OCI-LY1 (cell line): Measurements from ENCODE around the gene COL25A1.

Source experiments
- H2AFZ ChIP-seq: fragments of 200-600 bp; sonication (generic), shearing (Covaris generic); 2 replicates; pipeline ENCODE4 v1.6.0; 2014; ENCODE audit warnings: antibody characterized with exemption, mild to moderate bottlenecking, low read length
- H3F3A ChIP-seq: fragments of 200-600 bp; sonication (generic), shearing (Covaris generic); 2 replicates; pipeline ENCODE4 v1.6.0; 2014; ENCODE audit warnings: mild to moderate bottlenecking, antibody characterized with exemption, low read length, moderate library complexity; ENCODE audit not compliant: insufficient read depth
- H3K27ac ChIP-seq: fragments of 200-600 bp; sonication (generic); 2 replicates; pipeline ENCODE4 v1.5.1; 2014; ENCODE audit warnings: low read length, mixed run types, mild to moderate bottlenecking, low read depth; ENCODE audit not compliant: poor library complexity, severe bottlenecking
- H3K27me3 ChIP-seq: fragments of 200-600 bp; sonication (generic); 2 replicates; pipeline ENCODE4 v1.6.0; 2014; ENCODE audit warnings: antibody characterized with exemption, mild to moderate bottlenecking, low read length, moderate library complexity; ENCODE audit not compliant: insufficient read depth
- H3K36me3 ChIP-seq: fragments of 200-600 bp; sonication (generic); 2 replicates; pipeline ENCODE4 v1.6.1; 2014; ENCODE audit warnings: mild to moderate bottlenecking, antibody characterized with exemption, low read length, moderate library complexity, mixed read lengths; ENCODE audit not compliant: insufficient read depth
- H3K4me1 ChIP-seq: fragments of 200-600 bp; sonication (generic); 2 replicates; pipeline ENCODE4 v1.5.1; 2014; ENCODE audit warnings: mild to moderate bottlenecking, low read length, moderate library complexity; ENCODE audit not compliant: insufficient read depth, severe bottlenecking
- H3K4me2 ChIP-seq: fragments of 200-600 bp; sonication (generic), shearing (Covaris generic); 2 replicates; pipeline ENCODE4 v1.6.1; 2014; ENCODE audit warnings: low read length
- H3K4me3 ChIP-seq: fragments of 200-600 bp; sonication (generic); 2 replicates; pipeline ENCODE4 v1.5.1; 2014; ENCODE audit warnings: low read length, low read depth, mild to moderate bottlenecking, mixed read lengths; ENCODE audit not compliant: poor library complexity, severe bottlenecking
- H3K79me2 ChIP-seq: fragments of 200-600 bp; shearing (Covaris generic); 2 replicates; pipeline ENCODE4 v1.6.1; 2016; ENCODE audit warnings: mixed run types, low read length, mixed read lengths; ENCODE audit not compliant: insufficient read depth
- H3K9ac ChIP-seq: fragments of 200-600 bp; sonication (generic), shearing (Covaris generic); 2 replicates; pipeline ENCODE4 v1.6.1; 2014; ENCODE audit warnings: mild to moderate bottlenecking, low read length, mixed read lengths
- H3K9me2 ChIP-seq: fragments of 200-600 bp; sonication (generic), shearing (Covaris generic); 2 replicates; pipeline ENCODE4 v1.6.1; 2014; ENCODE audit warnings: low read depth, mild to moderate bottlenecking, low read length, mixed read lengths
- H3K9me3 ChIP-seq: fragments of 200-600 bp; shearing (Covaris generic); 2 replicates; pipeline ENCODE4 v1.6.1; 2014; ENCODE audit warnings: low read length, mixed read lengths
- H4K20me1 ChIP-seq: fragments of 200-600 bp; sonication (generic), shearing (Covaris generic); 2 replicates; pipeline ENCODE4 v1.6.0; 2016; ENCODE audit warnings: mild to moderate bottlenecking, low read length; ENCODE audit not compliant: insufficient read depth
- CTCF ChIP-seq: fragments of 200-600 bp; sonication (generic), shearing (Covaris generic); IDR thresholded peaks from 2 replicates; pipeline ENCODE4 v1.5.1; 2017; ENCODE audit warnings: mild to moderate bottlenecking, antibody characterized with exemption, low read length, moderate library complexity, mixed read lengths
- EZH2 ChIP-seq: fragments of 200-600 bp; sonication (generic), shearing (Covaris generic); IDR thresholded peaks from 2 replicates; pipeline ENCODE4 v1.8.0; 2017; ENCODE audit warnings: borderline replicate concordance, mixed run types, mild to moderate bottlenecking, antibody characterized with exemption, low read length, moderate library complexity, mixed read lengths

Gene COL25A1

GRCh38 chr4:108787106-108787505 lies 515.4 kb downstream of the COL25A1 start:
- H3K9ac ChIP-seq, result no peak overlapping the region
- no peak overlapping the region for H2AFZ ChIP-seq
- no peak overlapping the region for H3K4me3 ChIP-seq
- H3K9me2 ChIP-seq, result no peaks in the 10 kb centered on the region
- H3K36me3 ChIP-seq, result no peaks in the 10 kb centered on the region
- no peaks in the 10 kb centered on the region for H3K4me1 ChIP-seq
- H3K79me2 ChIP-seq, result no peaks in the 10 kb centered on the region
- H3K27ac ChIP-seq, result no peak overlapping the region
- no peak overlapping the region for H3K4me2 ChIP-seq
- no peaks in the 10 kb centered on the region for H3F3A ChIP-seq
- no peak for TF ChIP-seq EZH2
- no peak for TF ChIP-seq CTCF
- no peaks in the 10 kb centered on the region for H3K9me3 ChIP-seq
- no peaks in the 10 kb centered on the region for H4K20me1 ChIP-seq
- H3K27me3 ChIP-seq, result no peaks in the 10 kb centered on the region

GRCh38 chr4:108786351-108786750 lies 516.1 kb downstream of the COL25A1 start:
- Histone ChIP-seq H3K9me2 (no peaks in the 10 kb centered on the region), H3K4me3 (no peak overlapping the region), H3K4me1 (no peaks in the 10 kb centered on the region), H4K20me1 (no peaks in the 10 kb centered on the region), H3K9ac (no peak overlapping the region), H3K9me3 (no peaks in the 10 kb centered on the region), H3K27ac (no peak overlapping the region), H3K79me2 (no peaks in the 10 kb centered on the region), H3K27me3 (no peaks in the 10 kb centered on the region), H2AFZ (no peak overlapping the region), H3K36me3 (no peaks in the 10 kb centered on the region), H3K4me2 (no peak overlapping the region), H3F3A (no peaks in the 10 kb centered on the region)
- no peak for TF ChIP-seq CTCF
- TF ChIP-seq EZH2, result no peak

- H4K20me1 ChIP-seq, result no peaks in the 10 kb centered on the region
- H3K36me3 ChIP-seq, result no peaks in the 10 kb centered on the region
- H3K4me2 ChIP-seq, result no peak overlapping the region
- H3K4me3 ChIP-seq, result no peak overlapping the region
- no peaks in the 10 kb centered on the region for H3K79me2 ChIP-seq
- no peak for TF ChIP-seq CTCF
- TF ChIP-seq EZH2, result no peak
- H3K9me3 ChIP-seq, result no peaks in the 10 kb centered on the region
- H2AFZ ChIP-seq, result no peak overlapping the region
- H3F3A ChIP-seq, result no peaks in the 10 kb centered on the region
- H3K9ac ChIP-seq, result no peak overlapping the region
- no peaks in the 10 kb centered on the region for H3K9me2 ChIP-seq
- no peak overlapping the region for H3K27ac ChIP-seq
- H3K27me3 ChIP-seq, result no peaks in the 10 kb centered on the region
- H3K4me1 ChIP-seq, result no peaks in the 10 kb centered on the region
These were observed 518.6 kb downstream of the COL25A1 start for GRCh38 chr4:108783665-108784463.
